Esophagus mucosa (tissue), 1 donor: Measurements from ENCODE around the gene IKBIP. TPM values are rescaled to one million over a fixed set of nuclear protein-coding genes. Genes with fewer than 3 reads are reported as not detected.
"Not testable (repeated sequence)": the region's sequence is repeated elsewhere in the genome, so short reads cannot be mapped to it uniquely, and the experiment has no call there.

ENCODE experiments used
- ATAC-seq: fragments of 200-7000 bp; cut with Tn5 transposase; one replicate; pipeline ENCODE4 v1.9.1; 2020
- total RNA-seq: library from RNA; stranded (reverse); gene quantifications from one replicate; pipeline ENCODE4 v1.2.4, GENCODE V29; 2023
- donor health status: DM: yes; HTN: yes; CAD: no.

IKBIP gene
- total RNA-seq, 1 donor from 2014 or later: 4.1 TPM

GRCh38 chr12:98637068-98637467 lies 7.5 kb downstream of the IKBIP start:
- ATAC-seq: no peak

- peak; percentile 95 for ATAC-seq
Observed at GRCh38 chr12:98635657-98636323, 8.8 kb downstream of the IKBIP start.

DNA sequence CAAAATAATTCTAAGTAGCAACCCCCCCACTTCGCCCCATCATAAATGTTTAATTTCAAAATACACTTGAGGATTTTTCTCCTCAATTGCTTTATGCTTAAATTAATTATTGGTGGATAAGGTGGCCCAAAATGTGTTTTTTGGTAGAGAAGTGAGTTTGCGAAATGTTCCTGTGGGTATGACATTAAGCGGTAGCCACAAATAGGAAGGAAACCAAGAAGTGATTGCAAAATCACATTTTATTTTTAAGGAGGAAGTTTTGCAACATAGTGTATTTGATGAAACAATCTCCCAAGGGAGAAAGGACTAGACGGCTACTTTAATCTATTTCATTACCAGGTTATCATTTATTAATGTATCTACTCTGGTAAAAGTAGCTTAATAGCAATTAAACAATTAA lies 25.6 kb downstream of the IKBIP start:
- ATAC-seq: no peak

- ATAC-seq: peak; percentile 39
Observed at GRCh38 chr12:98612696-98613334, 31.8 kb downstream of the IKBIP start.

DNA sequence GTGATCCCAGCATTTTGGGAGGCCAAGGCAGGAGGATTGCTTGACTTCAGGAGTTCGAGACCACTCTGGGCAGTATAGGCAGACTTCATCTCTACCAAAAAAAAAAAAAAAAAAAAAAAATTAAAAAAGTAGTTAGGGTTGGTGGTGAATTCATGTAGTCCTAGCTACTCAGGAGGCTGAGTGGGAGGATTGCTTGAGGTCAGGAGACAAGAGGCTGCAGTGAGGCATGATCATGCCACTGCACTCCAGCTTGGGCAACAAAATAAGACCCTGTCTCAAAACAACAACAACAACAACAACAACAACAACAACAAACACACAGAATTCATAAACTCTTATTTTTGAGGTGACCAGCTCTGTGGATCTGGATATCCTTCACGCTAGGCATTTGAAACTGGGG lies 34.0 kb downstream of the IKBIP start:
- no peak for ATAC-seq

DNA sequence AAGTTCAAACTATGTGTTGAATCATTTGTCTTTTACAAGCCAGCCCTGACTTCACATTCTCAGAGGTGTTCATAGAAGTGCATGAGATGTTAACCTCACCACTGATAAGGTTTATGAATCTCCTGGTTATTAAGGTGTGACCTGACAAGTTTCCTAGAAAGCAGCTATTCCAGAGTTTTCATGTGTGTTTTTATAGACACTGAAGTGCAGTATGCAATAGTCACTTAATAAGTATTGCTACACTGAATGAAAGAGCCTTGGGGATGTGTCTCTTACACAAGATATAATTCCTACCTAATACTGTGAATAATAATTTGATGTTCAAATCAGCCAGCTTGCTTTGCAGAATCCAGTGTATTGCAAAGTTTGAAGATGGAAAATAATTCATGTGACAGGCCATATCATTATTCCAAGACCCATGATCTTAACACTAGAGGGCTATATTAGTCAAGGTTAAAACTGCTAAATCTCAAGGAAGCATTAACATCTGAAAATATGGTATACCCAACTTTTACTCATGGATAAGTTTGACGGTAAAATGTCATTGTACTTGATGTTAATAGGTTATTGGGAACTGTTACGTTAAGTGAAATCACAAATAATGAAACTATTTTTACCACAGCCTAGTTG lies 38.1 kb downstream of the IKBIP start:
- peak; percentile 23 for ATAC-seq

- no peak for ATAC-seq
Observed at GRCh38 chr12:98601924-98602323, 42.7 kb downstream of the IKBIP start.

DNA sequence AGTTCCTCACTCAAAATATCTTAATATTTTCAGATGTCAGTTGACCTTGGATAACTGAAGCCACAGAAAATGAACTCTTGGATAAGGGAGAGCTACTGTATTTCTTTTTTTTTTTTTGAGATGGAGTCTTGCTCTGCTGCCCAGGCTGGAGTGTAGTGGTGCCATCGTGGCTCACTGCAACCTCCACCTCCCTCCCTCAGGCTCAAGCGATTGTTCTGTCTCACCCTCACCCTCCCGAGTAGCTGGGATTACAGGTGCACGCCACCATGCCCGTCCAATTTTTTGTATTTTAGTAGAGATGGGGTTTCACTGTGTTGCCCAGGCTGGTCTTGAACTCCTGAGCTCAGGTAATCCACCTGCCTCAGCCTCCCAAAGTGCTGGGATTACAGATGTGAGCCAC lies 47.3 kb downstream of the IKBIP start:
- ATAC-seq: not testable (repeated sequence)

GRCh38 chr12:98595243-98595988 lies 49.2 kb downstream of the IKBIP start:
- ATAC-seq: no peak

DNA sequence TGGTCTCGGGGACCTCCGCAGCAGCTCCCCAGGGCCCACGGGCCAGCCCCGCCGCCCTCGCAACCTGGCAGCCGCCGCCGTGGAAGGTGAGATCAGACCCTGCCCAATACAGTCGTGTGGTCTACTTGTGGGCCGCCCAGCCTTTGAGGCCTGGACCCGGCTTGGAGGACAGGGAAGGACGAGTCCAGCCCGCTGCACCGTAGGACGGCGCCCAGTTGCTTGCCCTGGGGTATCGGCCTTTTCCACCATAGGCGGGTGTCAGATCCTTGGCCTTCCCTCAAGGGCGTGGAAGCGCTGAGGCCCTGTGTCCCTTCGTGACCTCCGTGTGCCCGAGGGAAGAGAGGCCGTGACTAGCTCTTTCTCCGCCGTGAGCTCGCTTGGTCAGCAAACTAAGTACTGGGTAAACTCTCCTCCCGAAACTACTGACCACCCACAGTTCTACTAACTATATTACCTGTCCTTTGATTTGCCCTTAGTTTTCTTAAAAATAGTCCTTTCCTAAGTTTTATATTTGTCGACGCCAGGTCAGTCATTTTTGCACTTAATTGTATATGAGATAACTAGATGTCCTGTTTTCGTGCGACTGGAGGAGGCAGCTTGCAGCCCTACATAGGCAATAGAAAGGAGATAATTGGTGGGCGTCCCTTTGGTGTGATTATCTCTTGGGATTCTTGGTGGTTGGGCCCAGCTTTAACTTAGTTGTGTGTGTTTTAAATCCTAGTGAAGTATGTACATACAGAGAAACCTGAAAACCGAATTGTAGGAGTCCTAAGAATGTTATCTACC lies 50.3 kb downstream of the IKBIP start:
- ATAC-seq: peak; percentile 63

GRCh38 chr12:98593351-98594049 lies 51.1 kb downstream of the IKBIP start, which contains the start of gene SLC25A3:
TSS of gene SLC25A3 (plus strand) at chr12:98593686. CDS start at chr12:98593979, 293 bp downstream.
- ATAC-seq: peak; percentile 100

GRCh38 chr12:98592825-98593322 lies 51.7 kb downstream of the IKBIP start:
- no peak for ATAC-seq

DNA sequence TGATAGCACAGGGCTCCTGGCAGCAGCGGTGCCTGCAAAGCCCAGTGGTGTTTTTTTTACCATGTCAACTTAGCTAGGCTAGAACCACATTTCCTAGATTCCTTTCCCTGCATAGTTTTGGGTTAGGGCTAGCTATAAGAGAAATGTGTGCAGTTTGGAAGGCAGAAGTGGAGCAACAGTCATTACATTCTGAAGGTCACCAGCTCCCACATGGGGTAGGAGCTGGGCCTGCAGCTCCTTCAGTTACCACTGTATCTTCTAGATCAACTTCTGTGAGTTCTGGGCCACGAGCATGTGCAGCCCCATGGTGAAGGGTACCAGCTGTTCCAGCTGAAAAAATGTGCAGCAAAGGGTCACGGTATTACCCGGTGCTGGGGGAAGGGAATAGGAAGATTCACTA lies 53.4 kb downstream of the IKBIP start:
- no peak for ATAC-seq

DNA sequence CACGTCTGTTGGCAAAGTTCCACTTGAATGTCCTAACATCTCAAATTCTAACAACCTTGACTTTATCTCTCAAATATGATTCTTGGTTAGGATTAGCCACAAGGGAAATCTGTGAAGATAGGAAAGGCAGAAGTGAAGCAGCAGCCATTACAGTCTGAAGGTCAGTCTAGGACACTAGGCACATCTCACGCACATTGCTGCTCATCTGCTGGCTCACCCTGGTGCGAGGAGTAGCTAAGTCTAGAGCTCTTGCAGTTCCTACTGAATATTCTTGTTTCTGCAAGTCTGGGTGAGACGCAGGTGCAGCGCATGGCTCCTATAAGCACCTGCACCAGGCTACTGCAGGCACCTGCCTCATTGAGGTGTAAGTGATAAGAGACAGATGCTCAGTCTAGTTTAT lies 57.5 kb downstream of the IKBIP start:
- no peak for ATAC-seq

DNA sequence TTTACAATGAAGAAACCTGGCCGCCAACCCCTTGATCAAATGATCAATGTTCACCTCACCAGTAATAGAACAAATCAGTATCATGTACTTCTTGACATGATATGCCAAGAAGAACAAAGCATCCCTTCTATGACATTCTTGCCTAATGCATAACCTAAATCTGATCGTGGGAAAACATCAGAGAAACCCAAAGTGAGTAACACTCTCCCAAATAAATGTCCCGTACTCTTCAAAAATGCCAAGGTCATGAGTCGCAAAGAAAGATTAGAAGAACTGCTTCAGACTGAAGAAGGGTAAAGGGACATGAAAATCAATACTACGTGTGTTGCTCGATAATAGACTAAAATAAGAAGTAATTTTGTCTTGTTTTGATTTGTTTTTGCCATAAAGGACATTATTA lies 62.5 kb downstream of the IKBIP start:
- ATAC-seq: no peak

DNA sequence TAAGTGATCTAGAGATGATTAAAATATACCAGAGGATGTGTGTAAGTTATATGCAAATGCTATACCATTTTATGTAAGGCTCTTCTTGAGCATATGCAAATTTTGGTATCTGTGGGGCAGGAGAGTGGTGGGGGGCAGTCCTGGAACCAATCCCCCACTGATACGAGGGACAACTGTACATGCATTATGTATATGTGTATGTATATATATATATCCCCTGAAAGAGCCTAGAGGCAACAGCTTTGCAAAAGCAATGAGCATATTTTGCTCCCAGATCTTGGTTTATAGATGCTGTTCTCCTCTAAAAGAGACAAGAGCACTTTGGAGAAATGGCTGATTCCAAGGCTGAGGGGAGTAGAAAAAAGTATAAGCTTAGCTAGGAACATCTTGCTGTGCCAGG lies 63.5 kb downstream of the IKBIP start:
- ATAC-seq: no peak

- ATAC-seq: no peak
Observed at GRCh38 chr12:98580695-98581094, 63.9 kb downstream of the IKBIP start.

DNA sequence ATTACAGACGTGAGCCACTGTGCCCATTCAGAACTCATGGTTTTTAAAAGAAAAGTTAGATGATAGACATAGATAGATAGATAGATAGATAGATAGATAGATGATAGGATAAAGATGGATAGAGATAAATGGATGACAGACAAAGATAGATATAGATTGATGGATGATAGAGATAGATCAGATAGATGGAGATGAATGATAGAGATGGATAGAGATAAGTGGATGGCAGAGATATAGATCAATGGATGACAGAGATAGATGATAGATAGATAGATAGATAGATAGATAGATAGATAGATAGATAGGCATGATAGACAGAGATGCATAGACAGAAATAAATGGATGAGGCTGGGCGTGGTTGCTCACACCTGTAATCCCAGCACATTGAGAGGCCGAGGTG lies 64.8 kb downstream of the IKBIP start:
- no peak for ATAC-seq

- ATAC-seq: no peak
Observed at GRCh38 chr12:98579347-98579746, 65.2 kb downstream of the IKBIP start.

DNA sequence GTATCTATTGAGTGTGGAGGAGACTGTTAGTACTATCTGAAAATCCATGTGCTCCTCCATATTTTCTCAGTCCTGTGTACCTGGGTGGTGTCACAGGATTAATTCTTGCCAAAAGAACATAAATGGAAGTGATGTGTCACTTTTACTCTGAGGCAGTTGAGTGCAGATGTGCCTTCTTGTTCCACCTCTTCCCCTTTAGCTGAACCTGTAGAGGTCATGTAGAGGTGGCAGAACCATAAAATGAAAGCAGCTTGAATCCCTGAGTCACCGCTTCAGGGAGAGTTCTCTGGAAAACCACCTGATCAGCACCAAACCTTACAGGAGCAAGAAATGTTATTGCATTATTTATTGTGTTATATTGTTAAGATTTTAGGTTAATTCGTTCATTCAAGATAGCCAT lies 65.8 kb downstream of the IKBIP start:
- ATAC-seq: peak; percentile 94

GRCh38 chr12:98578392-98578791 lies 66.2 kb downstream of the IKBIP start:
- no peak for ATAC-seq

DNA sequence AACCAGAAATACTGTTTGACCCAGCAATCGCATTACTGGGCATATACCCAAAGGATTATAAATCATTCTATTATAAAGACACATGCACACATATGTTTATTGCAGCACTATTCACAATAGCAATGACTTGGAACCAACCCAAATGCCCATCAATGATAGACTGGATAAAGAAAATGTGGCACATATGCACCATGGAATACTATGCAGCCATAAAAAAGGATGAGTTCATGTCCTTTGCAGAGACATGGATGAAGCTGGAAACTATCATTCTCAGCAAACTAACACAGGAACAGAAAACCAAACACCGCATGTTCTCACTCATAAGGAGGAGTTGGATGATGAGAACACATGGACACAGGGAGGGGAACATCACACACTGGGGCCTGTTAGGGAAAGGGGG lies 67.8 kb downstream of the IKBIP start:
- ATAC-seq: not testable (repeated sequence)
